Fibroblast of mammary gland (primary cell): ENCODE data around the gene NEDD4L.

Experiments
- DNase-seq: peaks from one replicate; pipeline ENCODE4 v3.0.0-alpha.2; 2010; ENCODE audit warnings: low read depth
- H3K4me3 ChIP-seq: 2 replicates; pipeline ENCODE4 v1.5.1; 2011; ENCODE audit warnings: low read depth, mild to moderate bottlenecking, low read length, moderate library complexity; ENCODE audit not compliant: control insufficient read depth
- CTCF ChIP-seq: conservative IDR thresholded peaks from 2 replicates; pipeline ENCODE4 v1.5.1; 2011; ENCODE audit warnings: low read depth, low read length, inconsistent platforms; ENCODE audit not compliant: control insufficient read depth, insufficient read depth

Gene NEDD4L

GRCh38 chr18:58102875-58103274, 58.8 kb downstream of the NEDD4L start:
- no peak for DNase-seq
- no peak for TF ChIP-seq CTCF
- H3K4me3 ChIP-seq, result no peak overlapping the region

- no peak overlapping the region for H3K4me3 ChIP-seq
- DNase-seq, result peak; percentile 5
- TF ChIP-seq CTCF, result no peak
These were observed 59.4 kb downstream of the NEDD4L start for GRCh38 chr18:58103339-58103985.

GRCh38 chr18:58104096-58104495, 60.1 kb downstream of the NEDD4L start:
- DNase-seq, result no peak
- no peak overlapping the region for H3K4me3 ChIP-seq
- TF ChIP-seq CTCF, result no peak

GRCh38 chr18:58105206-58105887, 61.3 kb downstream of the NEDD4L start:
- no peak for DNase-seq
- TF ChIP-seq CTCF, result no peak
- no peak overlapping the region for H3K4me3 ChIP-seq

GRCh38 chr18:58105888-58106260, 61.8 kb downstream of the NEDD4L start:
- DNase-seq, result no peak
- no peak overlapping the region for H3K4me3 ChIP-seq
- TF ChIP-seq CTCF, result no peak

- no peak overlapping the region for H3K4me3 ChIP-seq
- no peak for TF ChIP-seq CTCF
- DNase-seq, result no peak
These were observed 62.5 kb downstream of the NEDD4L start for GRCh38 chr18:58106289-58107070.
